ENCODE data around the gene CFAP157.
"Not testable (repeated sequence)": the region's sequence is repeated elsewhere in the genome, so short reads cannot be mapped to it uniquely, and the experiment has no call there.

Gene CFAP157

DNA sequence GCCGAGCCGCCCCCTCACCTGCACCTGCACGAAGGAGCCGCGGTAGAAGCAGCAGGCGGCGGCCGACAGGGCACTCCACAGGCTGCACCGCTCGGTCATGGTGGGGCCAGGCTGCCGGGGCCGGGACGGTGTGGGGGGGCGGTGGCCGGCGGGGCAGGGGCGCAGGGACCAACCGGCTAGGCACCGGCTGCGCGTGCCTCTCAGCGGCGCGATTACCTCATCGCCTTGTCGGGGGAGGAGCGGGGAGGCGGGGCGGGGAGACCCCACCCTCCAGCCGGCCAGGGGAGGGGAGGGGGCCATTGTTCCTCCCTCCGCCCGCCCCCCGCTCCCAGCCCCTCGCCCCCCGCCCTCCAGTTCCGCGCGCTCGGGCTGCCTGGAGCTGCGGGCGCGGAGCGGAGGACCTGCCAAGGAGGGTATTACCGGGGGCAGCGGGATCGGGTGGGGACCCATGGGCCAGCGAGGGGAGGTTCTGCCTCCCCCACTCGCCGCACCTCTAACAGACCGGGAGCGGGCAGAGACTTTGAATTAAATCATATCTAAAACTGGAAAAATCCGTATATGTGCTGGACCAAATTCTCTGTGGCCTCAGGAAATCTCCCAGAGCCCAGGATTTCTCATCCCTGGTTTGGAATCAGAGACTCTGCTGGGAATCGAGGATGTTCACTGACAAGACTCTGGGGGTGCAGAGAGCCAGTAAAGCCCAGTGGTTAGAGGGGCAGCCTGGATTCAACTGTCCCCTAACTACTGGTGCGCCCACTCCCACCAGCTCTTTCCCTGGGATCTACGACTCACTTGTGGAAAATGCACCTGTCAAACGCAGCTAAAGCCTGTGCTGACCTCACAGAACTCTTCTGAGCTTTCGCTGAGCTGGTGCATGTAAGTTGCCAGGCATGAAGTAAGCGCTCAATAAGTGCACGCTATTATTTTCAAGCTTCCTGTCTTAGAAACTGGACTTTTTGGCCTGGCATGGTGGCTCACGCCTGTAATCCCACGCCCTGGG lies 48.6 kb downstream of the CFAP157 start:
- TF ChIP-seq, protein P1, sequence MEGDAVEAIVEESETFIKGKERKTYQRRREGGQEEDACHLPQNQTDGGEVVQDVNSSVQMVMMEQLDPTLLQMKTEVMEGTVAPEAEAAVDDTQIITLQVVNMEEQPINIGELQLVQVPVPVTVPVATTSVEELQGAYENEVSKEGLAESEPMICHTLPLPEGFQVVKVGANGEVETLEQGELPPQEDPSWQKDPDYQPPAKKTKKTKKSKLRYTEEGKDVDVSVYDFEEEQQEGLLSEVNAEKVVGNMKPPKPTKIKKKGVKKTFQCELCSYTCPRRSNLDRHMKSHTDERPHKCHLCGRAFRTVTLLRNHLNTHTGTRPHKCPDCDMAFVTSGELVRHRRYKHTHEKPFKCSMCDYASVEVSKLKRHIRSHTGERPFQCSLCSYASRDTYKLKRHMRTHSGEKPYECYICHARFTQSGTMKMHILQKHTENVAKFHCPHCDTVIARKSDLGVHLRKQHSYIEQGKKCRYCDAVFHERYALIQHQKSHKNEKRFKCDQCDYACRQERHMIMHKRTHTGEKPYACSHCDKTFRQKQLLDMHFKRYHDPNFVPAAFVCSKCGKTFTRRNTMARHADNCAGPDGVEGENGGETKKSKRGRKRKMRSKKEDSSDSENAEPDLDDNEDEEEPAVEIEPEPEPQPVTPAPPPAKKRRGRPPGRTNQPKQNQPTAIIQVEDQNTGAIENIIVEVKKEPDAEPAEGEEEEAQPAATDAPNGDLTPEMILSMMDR (conservative IDR thresholded peaks at IDR 0.05; ENCODE audit: control insufficient read depth, insufficient read depth, low read depth, low read length): no peak
- DNase-seq (ENCODE audit: low read depth): no peak
- no peak overlapping the region for H3K4me3 ChIP-seq (ENCODE audit: control insufficient read depth, low read depth, low read length)

- DNase-seq (ENCODE audit: low read depth): no peak
- TF ChIP-seq, protein P1 (conservative IDR thresholded peaks at IDR 0.05; ENCODE audit: control insufficient read depth, insufficient read depth, low read depth, low read length): no peak
- H3K4me3 ChIP-seq (ENCODE audit: control insufficient read depth, low read depth, low read length): no peak overlapping the region
Observed at GRCh38 chr9:127756233-127756632, 49.4 kb downstream of the CFAP157 start.

GRCh38 chr9:127756776-127757175 lies 50.0 kb downstream of the CFAP157 start:
- DNase-seq (ENCODE audit: low read depth): not testable (repeated sequence)

DNA sequence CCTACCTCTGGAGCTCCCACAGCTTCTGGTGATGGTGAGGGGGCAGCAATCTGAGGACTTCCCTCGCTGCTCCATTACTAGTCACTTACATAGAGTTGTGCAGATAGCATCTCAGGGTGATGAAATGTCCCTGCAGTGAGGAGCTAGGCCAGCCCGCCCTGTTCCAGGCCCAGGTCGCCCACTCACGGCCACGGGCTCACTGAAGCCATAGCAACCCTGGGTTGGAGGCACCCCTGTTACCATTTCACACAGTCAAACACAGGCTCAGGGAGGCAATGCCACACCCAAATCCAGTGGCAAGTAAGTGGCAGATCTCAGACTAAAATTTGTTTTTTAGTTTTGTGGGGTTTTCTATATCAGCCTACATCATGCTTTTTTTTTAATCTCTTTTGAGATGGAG lies 52.1 kb downstream of the CFAP157 start:
- no peak for DNase-seq (ENCODE audit: low read depth)
- no peak overlapping the region for H3K4me3 ChIP-seq (ENCODE audit: control insufficient read depth, low read depth, low read length)
- TF ChIP-seq, protein P1 (conservative IDR thresholded peaks at IDR 0.05; ENCODE audit: control insufficient read depth, insufficient read depth, low read depth, low read length): no peak

More at GRCh38 chr9:127756776-127757175, 50.0 kb downstream of the CFAP157 start:
- H3K4me3 ChIP-seq (ENCODE audit: control insufficient read depth, low read depth, low read length): not testable (repeated sequence)

- DNase-seq (ENCODE audit: low read depth): no peak
- no peak overlapping the region for H3K4me3 ChIP-seq (ENCODE audit: control insufficient read depth, low read depth, low read length)
- TF ChIP-seq, protein P1 (conservative IDR thresholded peaks at IDR 0.05; ENCODE audit: control insufficient read depth, insufficient read depth, low read depth, low read length): no peak
Observed at GRCh38 chr9:127761061-127761460, 54.3 kb downstream of the CFAP157 start.

DNA sequence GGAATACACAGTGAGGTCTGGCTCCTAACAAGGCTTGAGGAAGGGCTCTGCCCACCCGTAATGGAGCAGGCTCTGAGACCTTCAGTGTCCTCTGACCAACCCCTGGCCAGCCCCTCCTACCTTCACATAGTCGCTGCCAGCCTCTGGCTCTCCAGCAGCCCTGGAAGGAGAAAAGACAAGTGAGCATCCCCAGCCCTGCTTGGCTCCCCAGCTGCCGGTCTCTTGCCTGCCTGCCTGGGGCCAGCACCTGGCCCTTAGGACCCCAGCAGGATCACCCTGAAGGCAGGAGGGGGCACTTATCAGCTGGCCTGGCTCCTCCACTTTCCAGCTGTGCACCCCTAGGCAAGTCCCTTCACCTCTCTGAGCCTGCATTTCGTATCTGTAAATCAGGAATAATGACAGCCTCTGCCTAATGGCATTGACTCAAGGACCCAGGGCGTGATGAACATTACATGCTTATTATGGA lies 54.7 kb downstream of the CFAP157 start:
- TF ChIP-seq, protein P1 (conservative IDR thresholded peaks at IDR 0.05; ENCODE audit: control insufficient read depth, insufficient read depth, low read depth, low read length): no peak
- H3K4me3 ChIP-seq (ENCODE audit: control insufficient read depth, low read depth, low read length): no peak overlapping the region
- DNase-seq (ENCODE audit: low read depth): no peak

DNA sequence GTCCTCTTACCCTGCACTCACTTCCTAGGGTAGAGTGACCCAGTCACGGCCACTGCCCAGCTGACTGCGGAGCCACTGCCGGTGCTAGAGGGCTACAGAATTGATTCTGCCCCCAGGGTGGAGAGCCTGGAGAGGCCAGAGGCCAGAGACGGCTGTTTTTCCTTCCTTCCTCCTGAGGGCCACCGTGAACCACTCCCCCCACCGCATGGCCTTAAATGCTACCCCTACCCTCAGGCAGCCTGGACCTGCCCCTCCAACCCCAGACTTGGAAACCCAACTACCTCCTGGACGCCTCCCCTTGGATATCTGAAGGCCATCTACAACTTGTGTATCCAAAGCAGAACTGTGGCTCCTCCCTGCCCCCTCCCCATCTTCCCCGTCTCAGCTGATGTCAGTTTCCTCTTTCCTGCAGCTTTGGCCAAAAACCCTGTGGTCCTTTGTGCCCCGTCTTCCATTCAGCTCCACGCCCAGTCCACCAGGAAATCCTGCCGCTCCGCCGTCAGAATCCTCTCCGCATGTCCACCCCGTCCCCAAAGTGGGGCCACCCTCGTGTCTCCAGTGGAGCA lies 55.4 kb downstream of the CFAP157 start:
- H3K4me3 ChIP-seq (ENCODE audit: control insufficient read depth, low read depth, low read length): no peak overlapping the region
- DNase-seq (ENCODE audit: low read depth): no peak
- TF ChIP-seq, protein P1 (conservative IDR thresholded peaks at IDR 0.05; ENCODE audit: control insufficient read depth, insufficient read depth, low read depth, low read length): no peak
